ENCODE measurements around the gene CCDC30.

DNA sequence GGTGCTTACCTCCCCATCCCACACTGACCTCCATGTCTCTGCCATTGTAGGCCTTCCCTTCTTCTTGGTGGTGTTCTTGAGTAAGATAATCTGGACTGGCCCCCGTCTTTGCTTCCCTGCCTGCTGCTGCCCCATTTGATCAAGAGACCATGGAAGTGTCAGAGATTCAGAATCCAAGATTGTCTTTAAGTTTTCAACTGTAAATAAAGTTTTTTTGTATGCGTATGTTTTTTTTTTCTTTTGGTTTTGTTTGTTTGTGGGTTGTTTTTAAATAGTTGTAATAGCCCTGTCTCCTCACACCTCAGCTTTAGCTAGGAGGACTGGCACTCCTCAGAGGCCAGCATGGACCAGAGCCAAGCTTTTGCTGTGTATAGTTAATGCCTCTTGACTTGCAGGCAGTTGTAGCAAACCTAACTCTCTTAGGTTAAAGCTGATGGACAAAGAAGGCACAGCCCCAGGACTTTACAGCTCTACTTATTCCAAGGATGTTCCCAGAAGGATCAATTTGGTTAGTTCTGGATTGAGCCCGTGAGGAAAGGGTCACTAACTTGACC lies 213.5 kb downstream of the CCDC30 start:
- TF ChIP-seq YY1 (IDR thresholded peaks at IDR 0.05; ENCODE audit: insufficient read depth, insufficient read length), result no peak
- TF ChIP-seq ZNF274 (IDR thresholded peaks at IDR 0.05; ENCODE audit: low read depth, low read length), result no peak
- TF ChIP-seq SUZ12 (IDR thresholded peaks at IDR 0.05; ENCODE audit: extremely low read depth, insufficient read depth, insufficient read length), result no peak

Measured in NT2/D1 (cell line).